Activated gamma-delta T cell treated with Interleukin-2 at 50 U/mL for 16 hours (primary cell): ENCODE data around the gene MIEN1.
"Not testable (repeated sequence)": the region's sequence is repeated elsewhere in the genome, so short reads cannot be mapped to it uniquely, and the experiment has no call there.

Experiments used
- DNase-seq: peaks from one replicate; pipeline ENCODE4 v3.0.0-alpha.2; 2020

MIEN1 gene

DNA sequence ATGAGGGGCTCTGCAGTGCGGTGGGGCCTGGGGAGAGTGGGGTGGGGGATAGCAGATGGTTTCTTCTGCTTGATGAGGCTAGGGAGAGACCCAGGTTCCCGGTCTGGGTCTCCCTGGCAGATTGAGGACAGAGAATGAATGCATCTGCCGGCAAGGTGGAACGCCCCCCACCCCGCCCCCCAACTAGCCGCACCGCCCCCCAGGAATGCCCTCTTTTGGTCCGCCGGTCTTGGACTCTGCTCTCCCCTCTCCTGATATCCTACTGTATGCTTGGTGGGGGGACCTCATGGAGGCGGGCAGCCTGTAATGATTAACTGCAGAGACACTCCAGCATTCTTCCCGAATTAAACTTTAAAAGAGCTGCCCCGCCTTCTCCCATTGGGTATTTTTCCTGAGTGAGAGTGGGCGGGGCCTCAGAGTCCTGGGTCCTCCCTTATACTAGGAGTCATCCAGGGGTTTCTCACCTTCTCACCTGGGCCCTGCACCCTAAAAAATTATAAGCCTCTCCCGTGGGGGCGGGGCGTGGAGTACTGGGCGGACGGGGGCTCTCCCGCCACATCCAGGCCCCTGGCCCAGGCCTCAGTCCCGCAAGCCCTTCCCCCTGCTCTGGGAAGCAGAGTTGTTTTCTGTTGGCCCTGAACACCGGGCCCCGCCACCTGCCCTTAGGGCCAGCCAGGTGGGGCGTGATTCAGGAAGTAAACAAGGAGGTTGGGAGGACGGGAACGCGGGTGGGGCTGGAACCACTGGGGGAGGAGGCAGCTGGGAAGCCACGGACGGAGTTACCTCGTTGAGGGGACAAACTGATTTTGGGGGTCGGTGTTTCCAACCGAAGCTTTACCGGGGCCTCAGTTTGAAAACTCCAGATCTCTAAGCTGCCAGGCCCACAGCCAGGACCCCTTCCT, 8.9 kb upstream of the MIEN1 start:
- no peak for DNase-seq

DNA sequence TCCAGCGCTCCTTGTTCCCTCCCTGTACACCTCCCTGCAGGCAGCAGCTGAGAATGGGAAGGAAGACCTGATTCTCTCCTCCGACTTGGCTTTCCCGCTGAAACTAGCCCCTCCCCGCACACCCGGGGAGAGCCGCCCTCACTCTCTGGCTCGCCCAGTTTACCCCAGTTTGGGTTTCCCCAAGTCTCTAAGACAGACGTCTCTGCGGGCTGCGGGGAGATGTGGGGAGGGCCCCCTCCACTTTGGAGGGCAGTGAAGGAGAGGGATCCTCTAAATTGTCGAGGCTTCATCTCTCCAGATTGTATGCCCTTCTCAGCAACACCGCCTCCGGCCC, 8.2 kb upstream of the MIEN1 start:
- DNase-seq = peak; percentile 33

DNA sequence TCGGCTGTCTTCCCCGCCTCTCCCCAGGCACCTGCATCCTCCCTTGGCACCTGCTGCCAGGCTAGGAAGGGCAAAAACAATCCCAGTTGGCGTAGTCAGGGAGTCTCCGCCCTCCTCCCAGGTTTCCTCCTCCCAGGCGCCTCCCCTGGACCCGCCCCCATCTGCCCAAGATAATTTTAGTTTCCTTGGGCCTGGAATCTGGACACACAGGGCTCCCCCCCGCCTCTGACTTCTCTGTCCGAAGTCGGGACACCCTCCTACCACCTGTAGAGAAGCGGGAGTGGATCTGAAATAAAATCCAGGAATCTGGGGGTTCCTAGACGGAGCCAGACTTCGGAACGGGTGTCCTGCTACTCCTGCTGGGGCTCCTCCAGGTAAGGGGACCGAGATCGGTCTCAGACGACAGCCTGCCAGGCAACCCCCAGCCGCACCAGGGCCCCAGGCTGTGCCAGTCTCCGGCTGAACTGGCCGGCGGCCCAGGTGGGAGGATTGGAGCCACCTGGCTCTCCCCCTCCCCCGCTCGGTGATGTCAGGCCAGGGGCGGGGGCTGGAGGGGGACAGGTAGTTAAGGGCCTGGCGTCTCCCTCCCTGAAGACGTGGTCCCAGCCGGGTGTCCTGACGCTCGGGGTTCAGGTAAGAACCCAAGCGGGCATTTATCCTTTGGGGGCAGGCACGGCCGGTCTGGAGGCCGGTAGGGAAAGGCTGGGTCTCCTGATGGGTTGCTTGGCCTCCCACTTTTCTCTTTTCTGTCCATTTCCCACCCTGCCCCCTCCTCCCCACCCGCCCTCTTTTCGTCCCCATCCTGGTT, 7.6 kb upstream of the MIEN1 start, which contains the start of gene GRB7:
TSS of gene GRB7 (plus strand) at position 179 of the 808 bp plus-strand sequence. CDS start 4,364 bp downstream, outside the sequence.
- DNase-seq = no peak

DNA sequence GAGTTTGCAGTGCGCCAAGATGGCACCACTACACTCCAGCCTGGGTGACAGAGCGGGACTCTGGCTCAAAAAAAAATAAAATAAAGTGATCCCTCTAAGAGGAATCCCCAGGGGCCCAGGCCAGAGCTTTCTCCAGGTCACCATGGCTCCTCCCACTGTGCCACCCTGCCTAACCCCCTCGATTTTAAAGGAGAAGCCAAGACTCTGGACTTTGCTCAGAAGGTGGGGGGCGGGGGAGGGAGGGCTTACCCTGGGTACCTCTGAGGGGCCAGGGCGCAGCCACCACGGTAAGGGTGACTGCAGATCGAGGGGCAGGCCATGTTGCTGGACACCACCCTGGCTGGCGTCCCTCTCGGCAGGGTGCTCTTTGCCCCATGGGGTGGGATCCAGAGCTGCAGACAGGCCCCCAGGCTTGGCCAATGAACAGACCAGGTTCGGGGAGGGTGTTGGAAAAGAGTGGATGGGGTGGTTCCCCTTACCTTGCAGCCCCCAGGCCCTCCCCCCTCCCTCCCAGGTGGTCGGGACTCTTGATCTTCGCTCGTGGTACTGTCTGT, 7.0 kb upstream of the MIEN1 start:
- no peak for DNase-seq

DNA sequence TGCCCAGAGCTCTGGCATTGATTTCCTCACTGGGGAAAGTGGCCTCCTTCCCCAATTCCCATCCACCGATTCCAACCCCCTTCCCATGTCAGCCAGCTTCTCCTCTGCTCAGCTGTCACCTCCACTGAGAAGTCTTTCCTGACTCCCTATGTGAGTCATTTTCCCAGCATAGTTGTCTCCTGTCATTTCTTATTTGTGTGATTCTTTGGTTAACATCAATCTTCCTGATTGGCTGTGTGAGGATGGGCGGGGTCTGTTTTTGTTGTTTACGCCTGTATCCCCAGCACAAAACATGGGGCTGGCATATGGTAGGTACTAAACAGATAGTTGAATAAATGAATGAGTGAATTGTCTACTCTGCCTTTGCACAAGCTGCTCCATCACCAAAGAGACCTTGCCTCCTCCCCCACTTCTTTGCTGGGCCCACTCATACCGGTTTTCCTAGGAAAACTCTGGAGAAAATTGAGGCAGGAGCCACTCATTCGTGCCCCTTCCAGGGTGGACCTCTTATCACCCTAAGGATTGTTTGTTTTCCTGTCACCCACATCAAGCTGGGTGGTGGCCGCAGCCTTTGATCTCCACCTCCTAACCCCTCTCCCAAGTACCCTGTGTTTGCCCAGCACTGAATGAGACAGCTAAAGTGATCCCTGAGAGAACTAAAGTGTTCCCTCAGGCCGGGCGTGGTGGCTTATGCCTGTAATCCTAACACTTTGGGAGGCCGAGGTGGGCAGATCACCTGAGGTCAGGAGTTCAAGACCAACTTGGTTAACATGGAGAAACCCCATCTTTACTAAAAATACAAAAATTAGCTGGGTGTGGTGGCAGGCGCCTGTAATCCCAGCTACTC, 6.2 kb upstream of the MIEN1 start:
- DNase-seq = no peak

DNA sequence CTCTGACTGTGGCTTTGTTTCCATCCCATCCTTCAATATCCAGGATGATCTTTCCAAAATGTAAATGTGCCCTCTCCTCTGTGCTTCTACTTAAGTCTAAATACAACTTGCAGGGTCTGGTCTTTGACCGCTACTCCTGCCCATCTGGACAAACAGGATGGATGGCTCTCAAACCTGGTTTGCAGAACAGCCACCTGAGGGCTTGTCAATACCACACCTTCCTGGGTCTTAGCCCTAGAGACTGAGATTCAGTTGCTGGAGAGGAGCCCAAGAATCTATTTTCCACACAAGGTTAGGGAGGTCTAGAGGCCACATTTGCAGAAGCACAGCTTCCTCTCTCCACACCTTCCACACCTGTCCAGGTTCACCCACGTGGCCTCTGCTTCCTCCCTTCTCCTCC, 5.5 kb upstream of the MIEN1 start:
- DNase-seq = no peak

DNA sequence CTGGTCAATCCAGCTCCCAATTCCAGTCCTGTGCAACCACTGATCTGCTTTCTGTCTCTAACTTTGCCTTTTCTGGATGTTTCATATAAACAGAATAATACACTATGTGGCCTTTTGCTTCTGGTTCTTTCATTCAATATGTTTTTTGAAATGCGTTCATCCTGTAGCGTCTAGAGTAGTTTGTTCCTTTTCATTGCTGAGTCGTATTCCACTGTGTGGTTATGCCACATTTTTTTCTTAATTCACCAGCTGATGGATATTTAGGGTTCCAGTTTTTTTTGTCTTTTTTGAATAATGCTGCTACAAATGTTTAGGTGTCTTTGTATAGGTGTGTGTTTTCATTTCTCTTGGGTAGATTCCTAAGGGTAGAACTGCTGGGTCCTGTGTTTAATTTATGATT, 2.3 kb upstream of the MIEN1 start:
- no peak for DNase-seq

DNA sequence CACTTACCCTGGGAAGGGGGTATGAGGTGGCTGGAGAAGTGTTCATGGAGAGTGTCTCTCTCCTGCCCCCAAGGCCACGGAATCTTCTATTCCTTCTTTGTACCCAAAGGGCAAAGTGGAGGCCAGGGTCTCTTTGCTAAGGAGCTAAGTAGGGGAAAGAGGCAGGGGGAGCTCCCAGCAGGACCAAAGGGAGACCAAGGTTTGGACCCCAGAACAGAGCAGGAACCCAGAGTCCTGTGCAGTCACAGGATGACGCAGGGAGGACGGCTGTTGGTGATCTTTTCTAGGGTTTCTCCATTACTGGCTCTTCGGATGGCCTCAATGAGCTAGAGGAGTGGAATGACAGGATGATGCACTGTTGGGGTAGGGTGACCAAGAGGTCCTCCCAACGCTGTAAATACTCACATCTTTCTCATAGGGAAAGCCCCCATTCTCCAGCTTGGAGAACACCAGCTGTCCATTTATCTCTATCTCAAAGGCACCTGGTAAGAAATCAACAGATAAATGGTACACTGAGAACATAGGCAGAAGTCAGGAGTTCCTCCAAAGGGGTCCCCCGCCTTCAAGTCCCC, 966 bp downstream of the MIEN1 start:
- DNase-seq = no peak

DNA sequence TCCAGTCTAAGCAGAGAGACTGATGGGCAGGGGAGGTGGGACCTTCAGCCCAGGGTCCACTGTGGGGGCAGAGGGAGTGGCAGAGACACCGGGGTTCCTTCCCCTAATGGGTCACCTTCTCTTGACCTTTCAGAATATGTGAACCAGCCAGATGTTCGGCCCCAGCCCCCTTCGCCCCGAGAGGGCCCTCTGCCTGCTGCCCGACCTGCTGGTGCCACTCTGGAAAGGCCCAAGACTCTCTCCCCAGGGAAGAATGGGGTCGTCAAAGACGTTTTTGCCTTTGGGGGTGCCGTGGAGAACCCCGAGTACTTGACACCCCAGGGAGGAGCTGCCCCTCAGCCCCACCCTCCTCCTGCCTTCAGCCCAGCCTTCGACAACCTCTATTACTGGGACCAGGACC, 2.8 kb downstream of the MIEN1 start:
- no peak for DNase-seq

DNA sequence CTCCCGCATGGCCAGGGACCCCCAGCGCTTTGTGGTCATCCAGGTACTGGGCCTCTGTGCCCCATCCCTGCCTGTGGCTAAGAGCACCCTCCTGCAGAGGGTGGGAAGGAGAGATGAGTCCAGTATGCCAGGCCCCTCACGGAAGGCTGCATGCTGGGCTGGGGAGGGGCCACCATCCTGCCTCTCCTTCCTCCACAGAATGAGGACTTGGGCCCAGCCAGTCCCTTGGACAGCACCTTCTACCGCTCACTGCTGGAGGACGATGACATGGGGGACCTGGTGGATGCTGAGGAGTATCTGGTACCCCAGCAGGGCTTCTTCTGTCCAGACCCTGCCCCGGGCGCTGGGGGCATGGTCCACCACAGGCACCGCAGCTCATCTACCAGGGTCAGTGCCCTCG, 3.7 kb downstream of the MIEN1 start:
- no peak for DNase-seq

DNA sequence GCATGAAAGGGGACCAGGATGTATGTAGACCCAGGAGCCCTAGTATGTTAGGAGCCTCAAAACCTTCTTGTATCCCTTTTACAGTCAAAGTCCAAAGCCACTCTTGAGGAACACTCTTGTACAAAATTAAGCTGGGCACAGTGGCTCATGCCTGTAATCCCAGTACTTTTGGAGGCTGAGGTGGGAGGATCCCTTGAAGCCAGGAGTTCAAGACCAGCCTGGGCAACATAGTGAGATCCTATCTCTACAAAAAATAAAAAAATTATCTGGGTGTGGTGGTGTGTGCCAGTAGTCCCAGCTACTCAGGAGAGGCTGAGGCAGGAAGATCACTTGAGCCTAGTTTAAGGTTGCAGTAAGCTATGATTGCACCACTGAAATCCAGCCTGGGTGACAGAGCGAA, 4.4 kb downstream of the MIEN1 start:
- not testable (repeated sequence) for DNase-seq

DNA sequence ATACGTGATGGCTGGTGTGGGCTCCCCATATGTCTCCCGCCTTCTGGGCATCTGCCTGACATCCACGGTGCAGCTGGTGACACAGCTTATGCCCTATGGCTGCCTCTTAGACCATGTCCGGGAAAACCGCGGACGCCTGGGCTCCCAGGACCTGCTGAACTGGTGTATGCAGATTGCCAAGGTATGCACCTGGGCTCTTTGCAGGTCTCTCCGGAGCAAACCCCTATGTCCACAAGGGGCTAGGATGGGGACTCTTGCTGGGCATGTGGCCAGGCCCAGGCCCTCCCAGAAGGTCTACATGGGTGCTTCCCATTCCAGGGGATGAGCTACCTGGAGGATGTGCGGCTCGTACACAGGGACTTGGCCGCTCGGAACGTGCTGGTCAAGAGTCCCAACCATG, 5.6 kb downstream of the MIEN1 start:
- no peak for DNase-seq

DNA sequence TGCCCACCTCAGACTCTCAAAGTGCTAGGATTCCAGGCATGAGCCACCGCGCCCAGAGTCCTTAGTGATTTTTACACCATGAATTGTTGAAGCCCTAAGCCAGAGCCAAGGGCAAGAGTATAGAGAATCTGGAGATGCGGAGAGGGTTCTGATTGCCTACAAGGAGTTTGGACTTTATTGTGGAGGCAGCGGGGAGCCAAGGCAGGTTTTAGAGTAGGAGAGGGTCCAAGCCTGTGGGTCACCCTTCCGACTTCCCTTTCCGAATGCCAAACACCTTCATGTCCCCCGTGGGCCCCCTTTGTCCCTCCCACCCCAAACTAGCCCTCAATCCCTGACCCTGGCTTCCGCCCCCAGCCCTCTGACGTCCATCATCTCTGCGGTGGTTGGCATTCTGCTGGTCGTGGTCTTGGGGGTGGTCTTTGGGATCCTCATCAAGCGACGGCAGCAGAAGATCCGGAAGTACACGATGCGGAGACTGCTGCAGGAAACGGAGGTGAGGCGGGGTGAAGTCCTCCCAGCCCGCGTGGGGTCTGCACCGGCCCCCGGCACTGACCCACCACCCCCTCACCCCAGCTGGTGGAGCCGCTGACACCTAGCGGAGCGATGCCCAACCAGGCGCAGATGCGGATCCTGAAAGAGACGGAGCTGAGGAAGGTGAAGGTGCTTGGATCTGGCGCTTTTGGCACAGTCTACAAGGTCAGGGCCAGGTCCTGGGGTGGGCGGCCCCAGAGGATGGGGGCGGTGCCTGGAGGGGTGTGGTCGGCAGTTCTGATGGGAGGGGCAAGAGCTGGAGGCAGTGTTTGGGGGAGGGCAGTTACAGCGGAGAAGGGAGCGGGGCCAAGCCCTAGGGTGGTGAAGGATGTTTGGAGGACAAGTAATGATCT, 7.1 kb downstream of the MIEN1 start:
- DNase-seq = no peak

DNA sequence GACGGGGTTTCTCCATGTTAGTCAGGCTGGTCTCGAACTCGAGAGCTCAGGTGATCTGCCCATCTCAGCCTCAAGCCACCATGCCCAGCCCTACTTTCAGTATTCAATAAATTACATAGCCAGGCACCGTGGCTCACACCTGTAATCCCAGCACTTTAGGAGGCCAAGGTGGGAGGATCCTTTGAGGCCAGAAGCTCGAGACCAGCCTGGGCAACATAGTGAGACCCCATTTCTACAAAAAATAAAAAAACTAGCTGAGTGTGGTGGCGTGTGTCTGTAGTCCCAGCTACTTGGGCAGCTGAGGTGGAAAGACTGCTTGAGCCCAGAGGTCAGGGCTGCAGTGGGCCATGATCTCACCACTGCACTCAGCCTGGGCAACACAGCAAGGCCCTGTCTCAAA, 8.2 kb downstream of the MIEN1 start:
- DNase-seq = no peak

DNA sequence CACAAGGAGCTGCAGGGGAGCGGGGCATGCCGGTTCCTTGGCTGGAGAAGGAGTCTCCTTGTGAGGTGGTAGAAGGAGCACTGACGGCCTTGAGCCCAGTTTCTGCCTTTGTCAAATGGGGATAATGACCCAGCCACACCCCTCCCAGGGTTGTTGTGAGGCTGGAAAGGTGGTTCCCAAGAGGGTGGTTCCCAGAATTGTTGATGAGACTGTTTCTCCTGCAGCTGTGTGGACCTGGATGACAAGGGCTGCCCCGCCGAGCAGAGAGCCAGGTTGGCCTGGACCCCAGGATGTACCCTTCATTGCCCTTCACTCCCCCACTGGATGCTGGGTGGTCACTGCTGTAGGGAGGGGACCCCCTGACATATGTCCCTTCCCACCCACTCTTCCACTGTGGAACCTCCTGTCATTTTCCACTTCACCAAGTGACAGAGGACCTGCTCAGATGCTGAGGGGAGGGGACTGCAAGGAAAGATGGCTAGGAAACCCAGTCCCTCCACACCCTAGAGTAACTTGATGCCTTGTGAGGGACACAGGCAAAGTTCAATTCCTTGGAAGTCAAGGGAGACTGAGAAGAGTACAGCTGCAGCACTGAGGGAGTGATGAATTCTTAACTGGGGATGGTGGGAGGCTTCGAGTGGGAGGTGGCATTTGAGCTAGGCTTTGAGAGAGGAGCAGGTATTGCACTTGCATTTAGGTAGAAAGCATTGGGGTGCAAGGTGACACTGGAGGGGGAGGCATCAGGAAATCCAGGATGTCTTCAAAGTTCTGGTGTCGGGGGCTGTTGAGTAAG, 10.6 kb downstream of the MIEN1 start:
- no peak for DNase-seq

DNA sequence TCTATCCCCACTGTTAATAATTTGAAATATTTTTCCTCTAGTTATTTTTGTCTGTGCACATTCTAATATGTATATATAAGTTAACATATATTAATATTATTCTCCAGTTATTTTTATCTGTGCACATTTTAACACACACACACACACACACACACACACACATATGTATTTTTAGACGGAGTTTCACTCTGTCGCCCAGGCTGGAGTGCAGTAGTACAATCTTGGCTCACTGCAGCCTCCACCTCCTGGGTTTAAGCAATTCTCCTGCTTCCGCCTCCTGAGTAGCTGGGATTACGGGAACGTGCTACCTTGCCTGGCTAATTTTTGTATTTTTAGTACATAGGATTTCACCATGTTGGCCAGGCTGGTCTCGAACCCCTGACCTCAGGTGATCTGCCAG, 12.7 kb downstream of the MIEN1 start:
- no peak for DNase-seq

DNA sequence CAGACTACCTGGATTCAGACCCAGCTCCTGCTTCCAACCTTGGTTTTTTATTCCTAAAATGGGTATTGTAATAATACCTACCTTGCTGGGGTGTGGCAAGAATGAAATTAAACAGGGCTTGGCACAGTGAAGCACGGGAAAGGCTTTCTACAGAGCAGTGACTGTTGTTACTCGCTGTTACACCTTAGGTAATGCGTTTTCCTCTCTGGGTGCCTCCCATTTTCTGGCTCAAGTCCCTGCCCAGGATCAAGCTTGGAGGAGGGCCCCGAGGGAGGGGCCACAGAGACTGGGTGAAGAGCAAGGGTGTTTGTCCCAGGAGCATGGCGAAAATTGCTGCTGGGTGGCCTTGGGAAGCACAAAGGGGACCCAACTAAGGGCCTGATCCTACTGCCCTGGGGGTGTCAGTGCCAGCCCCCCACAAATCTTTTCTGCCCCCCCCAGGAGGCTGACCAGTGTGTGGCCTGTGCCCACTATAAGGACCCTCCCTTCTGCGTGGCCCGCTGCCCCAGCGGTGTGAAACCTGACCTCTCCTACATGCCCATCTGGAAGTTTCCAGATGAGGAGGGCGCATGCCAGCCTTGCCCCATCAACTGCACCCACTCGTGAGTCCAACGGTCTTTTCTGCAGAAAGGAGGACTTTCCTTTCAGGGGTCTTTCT, 13.3 kb downstream of the MIEN1 start:
- no peak for DNase-seq

DNA sequence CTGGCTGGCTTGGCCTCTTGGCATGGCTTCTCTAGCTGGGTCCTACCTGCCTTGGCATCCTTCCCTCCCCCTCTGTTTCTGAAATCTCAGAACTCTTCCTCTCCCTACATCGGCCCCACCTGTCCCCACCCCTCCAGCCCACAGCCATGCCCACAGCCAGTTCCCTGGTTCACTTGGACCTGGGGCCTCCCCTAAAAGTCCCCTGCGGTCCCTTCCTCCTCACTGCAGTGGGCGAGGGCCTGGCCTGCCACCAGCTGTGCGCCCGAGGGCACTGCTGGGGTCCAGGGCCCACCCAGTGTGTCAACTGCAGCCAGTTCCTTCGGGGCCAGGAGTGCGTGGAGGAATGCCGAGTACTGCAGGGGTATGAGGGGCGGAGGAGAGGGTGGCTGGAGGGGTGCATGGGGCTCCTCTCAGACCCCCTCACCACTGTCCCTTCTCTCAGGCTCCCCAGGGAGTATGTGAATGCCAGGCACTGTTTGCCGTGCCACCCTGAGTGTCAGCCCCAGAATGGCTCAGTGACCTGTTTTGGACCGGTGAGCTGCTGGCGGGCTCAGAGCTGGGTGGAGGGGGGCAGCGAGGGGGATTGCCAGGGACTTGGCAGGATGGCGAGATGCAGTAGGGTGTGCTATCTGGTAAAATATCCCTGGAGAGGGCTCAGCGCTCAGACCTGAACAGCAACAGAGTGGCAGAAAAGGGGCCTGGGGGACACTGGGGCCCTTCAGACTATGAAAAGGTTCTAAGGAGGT, 14.1 kb downstream of the MIEN1 start:
- DNase-seq = no peak

DNA sequence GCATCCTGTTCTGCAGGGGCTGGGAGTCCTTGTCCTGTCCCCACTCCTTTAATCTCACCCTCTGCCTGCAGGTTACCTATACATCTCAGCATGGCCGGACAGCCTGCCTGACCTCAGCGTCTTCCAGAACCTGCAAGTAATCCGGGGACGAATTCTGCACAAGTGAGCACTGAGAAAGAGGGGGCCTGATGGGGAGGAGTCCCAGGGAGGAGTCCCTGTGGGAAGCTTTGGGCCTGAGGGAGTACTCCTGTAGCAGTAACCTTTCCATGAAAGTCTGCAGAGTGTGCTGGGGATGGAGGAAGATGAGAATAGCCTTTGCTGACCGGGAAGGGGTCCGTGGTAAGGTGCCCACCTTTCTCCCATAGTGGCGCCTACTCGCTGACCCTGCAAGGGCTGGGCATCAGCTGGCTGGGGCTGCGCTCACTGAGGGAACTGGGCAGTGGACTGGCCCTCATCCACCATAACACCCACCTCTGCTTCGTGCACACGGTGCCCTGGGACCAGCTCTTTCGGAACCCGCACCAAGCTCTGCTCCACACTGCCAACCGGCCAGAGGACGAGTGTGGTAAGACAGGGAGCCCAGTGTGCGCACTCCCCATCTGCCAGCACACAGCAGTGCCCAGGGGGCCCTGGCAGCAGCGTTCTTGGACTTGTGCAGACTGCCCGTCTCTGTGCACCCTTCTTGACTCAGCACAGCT, 14.8 kb downstream of the MIEN1 start:
- no peak for DNase-seq
